OCI-LY7 (cell line): ENCODE data around the gene RGS19. TPM values are rescaled to one million over a fixed set of nuclear protein-coding genes. Genes with fewer than 3 reads are reported as not detected.

Source experiments
- BruUV-seq: library from RNA; stranded (reverse); fragments of 400-500 nt; replicated peaks from 2 replicates; lab custom pipeline; 2021; lab: Mats Ljungman, UMichigan
- CTCF ChIA-PET: fragments of 300-600 bp; sonication (Branson Sonifier 250); formaldehyde crosslinking; loops from one replicate; lab custom pipeline; 2022; ENCODE audit warnings: antibody characterized with exemption; ENCODE audit not compliant: unreplicated experiment; lab: Charles Lee
- POLR2A ChIA-PET: fragments of 300-600 bp; sonication (Branson Sonifier 250); formaldehyde crosslinking; loops from one replicate; lab custom pipeline; 2022; ENCODE audit warnings: antibody characterized with exemption; lab: Charles Lee
- DNase-seq: peaks from one replicate; pipeline ENCODE4 v3.0.0-alpha.2; 2015; ENCODE audit warnings: low spot score
- H2AFZ ChIP-seq: fragments of 200-600 bp; sonication (generic), shearing (Covaris generic); 2 replicates; pipeline ENCODE4 v1.6.1; 2014; ENCODE audit warnings: mild to moderate bottlenecking, antibody characterized with exemption, low read length, moderate library complexity
- H3K27ac ChIP-seq: fragments of 200-600 bp; sonication (generic); 2 replicates; pipeline ENCODE4 v1.5.1; 2014; ENCODE audit warnings: mixed run types, low read depth, mild to moderate bottlenecking, moderate library complexity, low read length, inconsistent platforms; ENCODE audit not compliant: poor library complexity, severe bottlenecking
- H3K36me3 ChIP-seq: fragments of 200-600 bp; sonication (generic); 2 replicates; pipeline ENCODE4 v1.6.1; 2014; ENCODE audit warnings: mild to moderate bottlenecking, antibody characterized with exemption, low read length, moderate library complexity, mixed read lengths; ENCODE audit not compliant: insufficient read depth
- H3K4me1 ChIP-seq: fragments of 200-600 bp; sonication (generic); 2 replicates; pipeline ENCODE4 v1.5.1; 2014; ENCODE audit warnings: mild to moderate bottlenecking, low read length; ENCODE audit not compliant: insufficient read depth, poor library complexity, severe bottlenecking
- H3K4me2 ChIP-seq: fragments of 200-600 bp; sonication (generic); 2 replicates; pipeline ENCODE4 v1.6.1; 2014; ENCODE audit warnings: mild to moderate bottlenecking, low read length
- H3K4me3 ChIP-seq: fragments of 200-600 bp; sonication (generic); 2 replicates; pipeline ENCODE4 v1.5.1; 2014; ENCODE audit warnings: mild to moderate bottlenecking, low read depth, low read length; ENCODE audit not compliant: poor library complexity, severe bottlenecking
- H3K79me2 ChIP-seq: fragments of 200-600 bp; sonication (generic); 2 replicates; pipeline ENCODE4 v1.6.1; 2016; ENCODE audit warnings: low read depth, mild to moderate bottlenecking, low read length, moderate library complexity, mixed read lengths; ENCODE audit not compliant: insufficient read depth
- H3K9me2 ChIP-seq: fragments of 200-600 bp; sonication (generic); 2 replicates; pipeline ENCODE4 v1.6.1; 2016; ENCODE audit warnings: mild to moderate bottlenecking, low read length, mixed read lengths; ENCODE audit not compliant: insufficient read depth
- H3K9me3 ChIP-seq: fragments of 200-600 bp; sonication (generic); 2 replicates; pipeline ENCODE4 v1.6.1; 2014; ENCODE audit warnings: mild to moderate bottlenecking, mixed run types, low read length, mixed read lengths
- H4K20me1 ChIP-seq: fragments of 200-600 bp; sonication (generic); 2 replicates; pipeline ENCODE4 v1.6.1; 2014; ENCODE audit warnings: mild to moderate bottlenecking, antibody characterized with exemption, low read length, moderate library complexity, mixed read lengths; ENCODE audit not compliant: insufficient read depth
- CTCF ChIP-seq: fragments of 200-600 bp; sonication (generic); conservative IDR thresholded peaks from 2 replicates; pipeline ENCODE4 v1.5.1; 2014; ENCODE audit warnings: mild to moderate bottlenecking, antibody characterized with exemption, low read length, moderate library complexity, mixed read lengths
- EZH2phosphoT487 ChIP-seq: fragments of 200-600 bp; sonication (generic); IDR thresholded peaks from 2 replicates; pipeline ENCODE4 v1.6.1; 2018; ENCODE audit warnings: low read depth, borderline replicate concordance, mild to moderate bottlenecking, mixed run types, antibody characterized with exemption, low read length, moderate library complexity, mixed read lengths
- intact Hi-C: fragments of 100-400 bp; cut with micrococcal nuclease; formaldehyde crosslinking; loops from one replicate; pipeline ENCODE4 v1.10.0; 2022; ENCODE audit not compliant: unreplicated experiment
- total RNA-seq, 2 experiments: library from RNA; depleted of rRNA in 1 of 2; stranded (reverse); fragments of >200 nt in 1 of 2; shearing (Covaris generic) in 1 of 2; gene quantifications; 2 replicates each; pipeline ENCODE4 v1.2.3, GENCODE V29; 2014 to 2022

Gene RGS19
- total RNA-seq, 2 experiments from 2014 or later: 69.4 to 106 TPM

- Histone ChIP-seq H3K4me2 (peak overlapping the region; percentile 72), H3K4me1 (peaks cover 21% of the 10 kb centered on the region), H3K9me3 (no peaks in the 10 kb centered on the region), H3K79me2 (peaks cover 7% of the 10 kb centered on the region; the same call in 1 of the 2 replicates), H4K20me1 (no peaks in the 10 kb centered on the region), H3K4me3 (peak overlapping the region; percentile 45), H3K36me3 (no peaks in the 10 kb centered on the region), H2AFZ (no peak overlapping the region), H3K9me2 (no peaks in the 10 kb centered on the region), H3K27ac (no peak overlapping the region)
- peak; percentile 66 for DNase-seq
- no peak for TF ChIP-seq EZH2phosphoT487
- peak; percentile 62 for TF ChIP-seq CTCF
- BruUV-seq: no TSS peak
- POLR2A ChIA-PET: no interaction called here
- intact Hi-C loops: loop anchor here (1.0 kb wide), 2 partner anchors 29 to 37 kb away; no protein-coding TSS in a partner anchor
- CTCF ChIA-PET: interaction anchor here (0.6 kb wide), 1 partner anchor 132 kb away, joined by 3 read pairs; no protein-coding TSS in a partner anchor
Measured at GRCh38 chr20:64083378-64083803, 4.1 kb upstream of the RGS19 start.

- peaks cover 25% of the 10 kb centered on the region for H3K4me1 ChIP-seq
- no peak overlapping the region for H2AFZ ChIP-seq
- no peaks in the 10 kb centered on the region for H3K9me2 ChIP-seq
- H3K36me3 ChIP-seq: no peaks in the 10 kb centered on the region
- peak overlapping the region; percentile 45 for H3K4me3 ChIP-seq
- H3K9me3 ChIP-seq: no peaks in the 10 kb centered on the region
- H3K27ac ChIP-seq: no peak overlapping the region
- BruUV-seq: no TSS peak
- H3K79me2 ChIP-seq: peaks cover 7% of the 10 kb centered on the region; the same call in 1 of the 2 replicates
- POLR2A ChIA-PET: no interaction called here
- no peak for TF ChIP-seq CTCF
- no peak for TF ChIP-seq EZH2phosphoT487
- H3K4me2 ChIP-seq: peak overlapping the region; percentile 72
- CTCF ChIA-PET: interaction anchor here (0.6 kb wide), 1 partner anchor 133 kb away, joined by 3 read pairs; no protein-coding TSS in a partner anchor
- no peaks in the 10 kb centered on the region for H4K20me1 ChIP-seq
- intact Hi-C loops: loop anchor here (1.0 kb wide), 2 partner anchors 29 to 37 kb away; no protein-coding TSS in a partner anchor
- DNase-seq: no peak
Measured at GRCh38 chr20:64082820-64083377, 3.6 kb upstream of the RGS19 start.

GRCh38 chr20:64082126-64082731 is 2.9 kb upstream of the RGS19 start:
- H3K4me1 ChIP-seq: peaks cover 32% of the 10 kb centered on the region
- intact Hi-C loops: no loop called here

More at GRCh38 chr20:64082126-64082731, 2.9 kb upstream of the RGS19 start:
- TF ChIP-seq CTCF (peak; percentile 45; the same call in 1 of the 2 replicates), EZH2phosphoT487 (no peak)
- no peak for DNase-seq
- CTCF ChIA-PET: no interaction called here
- no peaks in the 10 kb centered on the region for H3K9me3 ChIP-seq
- H3K27ac ChIP-seq: no peak overlapping the region
- H3K9me2 ChIP-seq: no peaks in the 10 kb centered on the region
- H2AFZ ChIP-seq: no peak overlapping the region
- peaks cover 7% of the 10 kb centered on the region; the same call in 1 of the 2 replicates for H3K79me2 ChIP-seq
- H3K4me2 ChIP-seq: no peak overlapping the region
- H4K20me1 ChIP-seq: no peaks in the 10 kb centered on the region
- no peaks in the 10 kb centered on the region for H3K36me3 ChIP-seq
- POLR2A ChIA-PET: no interaction called here
- no peak overlapping the region for H3K4me3 ChIP-seq
- BruUV-seq: no TSS peak
